HepG2 (cell line): ENCODE results near the gene ABHD1. TPM values are rescaled to one million over a fixed set of nuclear protein-coding genes. Genes with fewer than 3 reads are reported as not detected.
A peak's percentile ranks its signal among the peaks of the same experiment; 100 is the strongest.

ENCODE experiments used
- IRF9 ChIP-seq: sonication (generic); formaldehyde crosslinking; IDR thresholded peaks from 2 replicates; pipeline ENCODE4 v1.8.0; 2022; ENCODE audit warnings: missing genetic modification reagents, mild to moderate bottlenecking, borderline replicate concordance
- KAT2B ChIP-seq: fragments of 150-350 bp; IDR thresholded peaks from 2 replicates; pipeline ENCODE4 v1.6.1; 2014; ENCODE audit warnings: low read depth, low read length, borderline replicate concordance
- NONO ChIP-seq, 2 experiments: fragments of 450-650 bp in 1 of 2; sonication (generic) in 1 of 2; formaldehyde crosslinking in 1 of 2; IDR thresholded peaks in 1 of 2; conservative IDR thresholded peaks in 1 of 2; 2 replicates each; pipeline versions ENCODE4 v1.6.1 to v1.8.0; 2017 to 2022; ENCODE audit warnings: mild to moderate bottlenecking in 1 of 2, missing genetic modification reagents in 1 of 2, moderate library complexity in 1 of 2
- POLR2AphosphoS2 ChIP-seq: IDR thresholded peaks from 2 replicates; pipeline ENCODE4 v1.6.1; 2011; ENCODE audit warnings: low read depth, low read length, improper control_type of control experiment
- ZBTB14 ChIP-seq: sonication (generic); formaldehyde crosslinking; IDR thresholded peaks from 2 replicates; pipeline ENCODE4 v1.4.0; 2020; ENCODE audit warnings: missing genetic modification reagents
- ZMAT5 ChIP-seq: sonication (generic); formaldehyde crosslinking; IDR thresholded peaks from 2 replicates; pipeline ENCODE4 v1.5.0; 2020; ENCODE audit warnings: mild to moderate bottlenecking, low read depth, missing genetic modification reagents, borderline replicate concordance
- ZMYM4 ChIP-seq: sonication (generic); formaldehyde crosslinking; IDR thresholded peaks from 2 replicates; pipeline ENCODE4 v1.8.1; 2023; ENCODE audit warnings: mild to moderate bottlenecking, missing genetic modification reagents
- ZNF3 ChIP-seq: IDR thresholded peaks from 2 replicates; pipeline ENCODE4 v1.7.0; 2017; ENCODE audit warnings: inconsistent platforms
- ZNF30 ChIP-seq: sonication (generic); formaldehyde crosslinking; IDR thresholded peaks from 2 replicates; pipeline ENCODE4 v1.5.0; 2020; ENCODE audit warnings: mild to moderate bottlenecking, missing genetic modification reagents
- ZNF335 ChIP-seq: sonication (generic); formaldehyde crosslinking; IDR thresholded peaks from 2 replicates; pipeline ENCODE4 v1.4.0; 2020; ENCODE audit warnings: missing genetic modification reagents
- ZNF577 ChIP-seq: sonication (generic); formaldehyde crosslinking; IDR thresholded peaks from 2 replicates; pipeline ENCODE4 v1.4.0; 2020; ENCODE audit warnings: mild to moderate bottlenecking, low read depth, missing genetic modification reagents, borderline replicate concordance
- polyA plus RNA-seq, 8 experiments: library from polyadenylated mRNA; depleted of rRNA in 3 of 8; stranded (reverse) in 7 of 8; unstranded in 1 of 8; fragments of >200 nt; fragmentation: Illumina TruSeq in 4 of 8; extraction: Trizol in 4 of 8; gene quantifications; 2 replicates each; pipeline versions ENCODE4 v1.2.1 to v1.2.3, GENCODE V29; 2011 to 2016; ENCODE audit warnings: low read depth in 4 of 8, missing spikeins in 1 of 8, mixed read lengths in 1 of 8; ENCODE audit not compliant: insufficient read depth in 1 of 8
- total RNA-seq, 5 experiments: library from RNA; depleted of rRNA; stranded (reverse); fragments of >200 nt; fragmentation: Illumina TruSeq; extraction: Trizol; gene quantifications; 2 replicates each; pipeline ENCODE4 v1.2.3, GENCODE V29; 2016; ENCODE audit warnings: low read depth in 1 of 5
- TF ChIP-seq, protein P1 (sequence below), 2 experiments: fragments of 450-650 bp in 1 of 2; sonication (generic) in 1 of 2; formaldehyde crosslinking in 1 of 2; IDR thresholded peaks; 2 replicates each; pipeline versions ENCODE4 v1.6.1 to v1.8.0; 2016 to 2022; ENCODE audit warnings: antibody characterized with exemption in 1 of 2, mild to moderate bottlenecking in 1 of 2, missing genetic modification reagents in 1 of 2
- TF ChIP-seq, protein P2 (sequence below): sonication (generic); formaldehyde crosslinking; IDR thresholded peaks from 2 replicates; pipeline ENCODE4 v1.8.1; 2023; ENCODE audit warnings: missing genetic modification reagents, mild to moderate bottlenecking, borderline replicate concordance
- TF ChIP-seq, protein P3 (sequence below): sonication (generic); formaldehyde crosslinking; IDR thresholded peaks from 2 replicates; pipeline ENCODE4 v1.4.0; 2020; ENCODE audit warnings: missing genetic modification reagents

ABHD1 gene
- total and polyA plus RNA-seq, 2 of the 13 experiments (the other 11 are each of a cell fraction or from before 2014, with no cell fraction given), result 0.04 to 0.81 TPM

GRCh38 chr2:27092696-27093429 lies 30.8 kb upstream of the ABHD1 start (continued):
- TF ChIP-seq ZNF577 (CRISPR knock-in tag) (no peak), ZNF3 (CRISPR knock-in tag) (no peak), ZNF30 (CRISPR knock-in tag) (no peak), IRF9 (CRISPR knock-in tag) (0 out of 2 replicates have a peak, but pooled peaks have one; percentile 22), KAT2B (no peak), ZMAT5 (CRISPR knock-in tag) (no peak), POLR2AphosphoS2 (no peak), ZBTB14 (CRISPR knock-in tag) (no peak), NONO (IDR thresholded peaks at IDR 0.05) (no peak), NONO (CRISPR knock-in tag; conservative IDR thresholded peaks at IDR 0.05) (peak; percentile 87), ZMYM4 (CRISPR knock-in tag) (peak; percentile 62; the same call in 1 of the 2 replicates), ZNF335 (no peak)
- TF ChIP-seq, protein P1, sequence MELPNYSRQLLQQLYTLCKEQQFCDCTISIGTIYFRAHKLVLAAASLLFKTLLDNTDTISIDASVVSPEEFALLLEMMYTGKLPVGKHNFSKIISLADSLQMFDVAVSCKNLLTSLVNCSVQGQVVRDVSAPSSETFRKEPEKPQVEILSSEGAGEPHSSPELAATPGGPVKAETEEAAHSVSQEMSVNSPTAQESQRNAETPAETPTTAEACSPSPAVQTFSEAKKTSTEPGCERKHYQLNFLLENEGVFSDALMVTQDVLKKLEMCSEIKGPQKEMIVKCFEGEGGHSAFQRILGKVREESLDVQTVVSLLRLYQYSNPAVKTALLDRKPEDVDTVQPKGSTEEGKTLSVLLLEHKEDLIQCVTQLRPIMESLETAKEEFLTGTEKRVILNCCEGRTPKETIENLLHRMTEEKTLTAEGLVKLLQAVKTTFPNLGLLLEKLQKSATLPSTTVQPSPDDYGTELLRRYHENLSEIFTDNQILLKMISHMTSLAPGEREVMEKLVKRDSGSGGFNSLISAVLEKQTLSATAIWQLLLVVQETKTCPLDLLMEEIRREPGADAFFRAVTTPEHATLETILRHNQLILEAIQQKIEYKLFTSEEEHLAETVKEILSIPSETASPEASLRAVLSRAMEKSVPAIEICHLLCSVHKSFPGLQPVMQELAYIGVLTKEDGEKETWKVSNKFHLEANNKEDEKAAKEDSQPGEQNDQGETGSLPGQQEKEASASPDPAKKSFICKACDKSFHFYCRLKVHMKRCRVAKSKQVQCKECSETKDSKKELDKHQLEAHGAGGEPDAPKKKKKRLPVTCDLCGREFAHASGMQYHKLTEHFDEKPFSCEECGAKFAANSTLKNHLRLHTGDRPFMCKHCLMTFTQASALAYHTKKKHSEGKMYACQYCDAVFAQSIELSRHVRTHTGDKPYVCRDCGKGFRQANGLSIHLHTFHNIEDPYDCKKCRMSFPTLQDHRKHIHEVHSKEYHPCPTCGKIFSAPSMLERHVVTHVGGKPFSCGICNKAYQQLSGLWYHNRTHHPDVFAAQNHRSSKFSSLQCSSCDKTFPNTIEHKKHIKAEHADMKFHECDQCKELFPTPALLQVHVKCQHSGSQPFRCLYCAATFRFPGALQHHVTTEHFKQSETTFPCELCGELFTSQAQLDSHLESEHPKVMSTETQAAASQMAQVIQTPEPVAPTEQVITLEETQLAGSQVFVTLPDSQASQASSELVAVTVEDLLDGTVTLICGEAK (IDR thresholded peaks at IDR 0.05), result no peak
- TF ChIP-seq, protein P1 (CRISPR knock-in tag; IDR thresholded peaks at IDR 0.05), result peak; percentile 79
- TF ChIP-seq, protein P2, sequence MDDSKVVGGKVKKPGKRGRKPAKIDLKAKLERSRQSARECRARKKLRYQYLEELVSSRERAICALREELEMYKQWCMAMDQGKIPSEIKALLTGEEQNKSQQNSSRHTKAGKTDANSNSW, result 0 out of 2 replicates have a peak, but pooled peaks have one; percentile 0
- TF ChIP-seq, protein P3, sequence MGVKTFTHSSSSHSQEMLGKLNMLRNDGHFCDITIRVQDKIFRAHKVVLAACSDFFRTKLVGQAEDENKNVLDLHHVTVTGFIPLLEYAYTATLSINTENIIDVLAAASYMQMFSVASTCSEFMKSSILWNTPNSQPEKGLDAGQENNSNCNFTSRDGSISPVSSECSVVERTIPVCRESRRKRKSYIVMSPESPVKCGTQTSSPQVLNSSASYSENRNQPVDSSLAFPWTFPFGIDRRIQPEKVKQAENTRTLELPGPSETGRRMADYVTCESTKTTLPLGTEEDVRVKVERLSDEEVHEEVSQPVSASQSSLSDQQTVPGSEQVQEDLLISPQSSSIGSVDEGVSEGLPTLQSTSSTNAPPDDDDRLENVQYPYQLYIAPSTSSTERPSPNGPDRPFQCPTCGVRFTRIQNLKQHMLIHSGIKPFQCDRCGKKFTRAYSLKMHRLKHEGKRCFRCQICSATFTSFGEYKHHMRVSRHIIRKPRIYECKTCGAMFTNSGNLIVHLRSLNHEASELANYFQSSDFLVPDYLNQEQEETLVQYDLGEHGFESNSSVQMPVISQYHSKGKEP (CRISPR knock-in tag), result no peak
